ENCODE data around the gene NOTUM. TPM values are rescaled to one million over a fixed set of nuclear protein-coding genes. Genes with fewer than 3 reads are reported as not detected.

Gene NOTUM
- not detected for total RNA-seq (2013)
- polyA plus RNA-seq (not detected), polyA minus RNA-seq (0.14 TPM in 1 of 2 replicates, not detected in the other), total RNA-seq (0 to 0.69 (median 0.06) reads per million in 11 experiments)

DNA sequence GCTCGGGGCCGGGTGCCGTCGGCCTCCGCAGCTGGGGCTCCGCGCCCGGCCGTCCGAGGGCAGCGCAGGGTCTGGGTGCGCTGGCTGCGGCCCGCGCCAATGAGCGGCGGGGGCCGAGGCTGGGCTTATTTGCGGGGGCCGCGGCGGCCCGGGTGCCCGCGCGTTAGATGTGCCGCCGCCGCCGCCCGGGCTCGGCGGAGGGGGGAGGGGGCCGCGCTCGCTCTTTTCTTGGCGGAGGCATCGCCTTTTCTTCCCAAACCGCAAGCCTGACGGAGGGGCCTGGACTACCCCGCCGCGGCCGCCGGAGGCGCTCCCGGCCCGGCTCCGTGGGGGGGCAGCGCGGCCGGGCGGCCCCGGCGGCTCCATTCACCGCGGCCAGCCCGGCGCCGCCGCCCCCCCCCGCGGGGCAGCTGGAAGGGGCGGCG is at the start of gene NOTUM:
TSS of gene NOTUM (minus strand) at position 101 of the 425 bp plus-strand sequence. CDS start 278 bp downstream, outside the sequence.
- no peak within 1 kb of the TSS for H3K27ac Mint-ChIP-seq
- Histone ChIP-seq H2AFZ (ENCODE audit: insufficient read depth, low read depth, low read length, poor library complexity, severe bottlenecking) (peak within 1 kb of the TSS; percentile 85), H3K4me2 (replicated peaks; ENCODE audit: extremely low read depth, low read length, poor library complexity, severe bottlenecking) (peak within 1 kb of the TSS; percentile 79), H3K27me3 (ENCODE audit: control insufficient read depth in 2 of 2, insufficient read depth in 2 of 2, low read length in 2 of 2) (peaks cover 22 to 54% of the 10 kb centered on the region in 2 donors), H3K79me2 (ENCODE audit: insufficient read depth, low read length) (no peaks in the 10 kb centered on the region), H3K9ac (ENCODE audit: insufficient read depth, low read length, poor library complexity, severe bottlenecking) (peak within 1 kb of the TSS; percentile 40), H4K20me1 (ENCODE audit: insufficient read depth, low read length) (no peaks in the 10 kb centered on the region), H3K4me1 (ENCODE audit: control insufficient read depth in 1 of 2, insufficient read depth in 2 of 2, low read length in 2 of 2) (peaks cover 20 to 29% of the 10 kb centered on the region in 2 donors), H3K36me3 (replicated peaks in 1 of 2; ENCODE audit: control insufficient read depth in 1 of 2, insufficient read depth in 2 of 2, low read length in 2 of 2) (no peaks in the 10 kb centered on the region), H3K9me3 (replicated peaks in 1 of 2; ENCODE audit: control insufficient read depth in 1 of 2, insufficient read depth in 1 of 2, low read length in 2 of 2) (peaks cover 0 to 6% of the 10 kb centered on the region in 2 donors), H3K27ac (ENCODE audit: low read depth in 1 of 2, low read length in 2 of 2) (no peak within 1 kb of the TSS), H3K4me3 (replicated peaks in 1 of 3; ENCODE audit: low read depth in 2 of 3, low read length in 3 of 3) (peak within 1 kb of the TSS in 2 of 3 experiments; percentile 4 to 70)
- peaks cover 0 to 6% of the 10 kb centered on the region in 2 donors for H3K36me3 Mint-ChIP-seq
- peaks cover 0 to 12% (median 4%) of the 10 kb centered on the region in 7 donors for H3K9me3 Mint-ChIP-seq
- H3K4me3 Mint-ChIP-seq = peak within 1 kb of the TSS in 1 of 2 donors; percentile 83
- TF ChIP-seq, protein P1, sequence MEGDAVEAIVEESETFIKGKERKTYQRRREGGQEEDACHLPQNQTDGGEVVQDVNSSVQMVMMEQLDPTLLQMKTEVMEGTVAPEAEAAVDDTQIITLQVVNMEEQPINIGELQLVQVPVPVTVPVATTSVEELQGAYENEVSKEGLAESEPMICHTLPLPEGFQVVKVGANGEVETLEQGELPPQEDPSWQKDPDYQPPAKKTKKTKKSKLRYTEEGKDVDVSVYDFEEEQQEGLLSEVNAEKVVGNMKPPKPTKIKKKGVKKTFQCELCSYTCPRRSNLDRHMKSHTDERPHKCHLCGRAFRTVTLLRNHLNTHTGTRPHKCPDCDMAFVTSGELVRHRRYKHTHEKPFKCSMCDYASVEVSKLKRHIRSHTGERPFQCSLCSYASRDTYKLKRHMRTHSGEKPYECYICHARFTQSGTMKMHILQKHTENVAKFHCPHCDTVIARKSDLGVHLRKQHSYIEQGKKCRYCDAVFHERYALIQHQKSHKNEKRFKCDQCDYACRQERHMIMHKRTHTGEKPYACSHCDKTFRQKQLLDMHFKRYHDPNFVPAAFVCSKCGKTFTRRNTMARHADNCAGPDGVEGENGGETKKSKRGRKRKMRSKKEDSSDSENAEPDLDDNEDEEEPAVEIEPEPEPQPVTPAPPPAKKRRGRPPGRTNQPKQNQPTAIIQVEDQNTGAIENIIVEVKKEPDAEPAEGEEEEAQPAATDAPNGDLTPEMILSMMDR (IDR thresholded peaks at IDR 0.05) = no peak
- intact Hi-C loops (cut with micrococcal nuclease) = loop anchor here in 1 of 2 donors (5.0 kb wide), 1 partner anchor 191 kb away; no protein-coding TSS in a partner anchor
- peaks cover 46 to 75% (median 51%) of the 10 kb centered on the region in 3 donors for H3K27me3 Mint-ChIP-seq (ENCODE audit: low read depth in 3 of 3)
- under 1% methylated on average over 58 of the region's 65 CpGs for WGBS (ENCODE audit: insufficient coverage)
- H3K4me1 Mint-ChIP-seq = peaks cover 15% of the 10 kb centered on the region
- DNase-seq = peak in 1 of 3 donors; percentile 10

GRCh38 chr17:82009413-82009812 is 48.4 kb upstream of the NOTUM start:
- Histone ChIP-seq H2AFZ (ENCODE audit: insufficient read depth, low read depth, low read length, poor library complexity, severe bottlenecking) (no peak overlapping the region), H4K20me1 (ENCODE audit: insufficient read depth, low read length) (peaks cover 2% of the 10 kb centered on the region), H3K9me3 (replicated peaks in 1 of 2; ENCODE audit: control insufficient read depth in 1 of 2, insufficient read depth in 1 of 2, low read length in 2 of 2) (no peaks in the 10 kb centered on the region), H3K79me2 (ENCODE audit: insufficient read depth, low read length) (no peaks in the 10 kb centered on the region), H3K36me3 (replicated peaks in 1 of 2; ENCODE audit: control insufficient read depth in 1 of 2, insufficient read depth in 2 of 2, low read length in 2 of 2) (peaks cover 9 to 11% of the 10 kb centered on the region in 2 donors), H3K27ac (ENCODE audit: low read depth in 1 of 2, low read length in 2 of 2) (no peak overlapping the region), H3K4me3 (replicated peaks in 1 of 3; ENCODE audit: low read depth in 2 of 3, low read length in 3 of 3) (no peak overlapping the region), H3K27me3 (ENCODE audit: control insufficient read depth in 2 of 2, insufficient read depth in 2 of 2, low read length in 2 of 2) (no peaks in the 10 kb centered on the region), H3K9ac (ENCODE audit: insufficient read depth, low read length, poor library complexity, severe bottlenecking) (no peak overlapping the region), H3K4me1 (ENCODE audit: control insufficient read depth in 1 of 2, insufficient read depth in 2 of 2, low read length in 2 of 2) (no peaks in the 10 kb centered on the region), H3K4me2 (replicated peaks; ENCODE audit: extremely low read depth, low read length, poor library complexity, severe bottlenecking) (no peak overlapping the region)
- H3K4me1 Mint-ChIP-seq = no peaks in the 10 kb centered on the region
- H3K36me3 Mint-ChIP-seq = peaks cover 2 to 17% of the 10 kb centered on the region in 2 donors
- H3K27me3 Mint-ChIP-seq (ENCODE audit: low read depth in 3 of 3) = peaks cover 2 to 4% (median 2%) of the 10 kb centered on the region in 3 donors
- intact Hi-C loops (cut with micrococcal nuclease) = no loop called here
- H3K27ac Mint-ChIP-seq = peak overlapping the region in 1 of 7 donors; percentile 35
- no peak for DNase-seq
- 39% methylated on average over 8 of the region's 15 CpGs for WGBS (ENCODE audit: insufficient coverage)
- no peak overlapping the region for H3K4me3 Mint-ChIP-seq
- H3K9me3 Mint-ChIP-seq = no peaks in the 10 kb centered on the region
- TF ChIP-seq, protein P1 (IDR thresholded peaks at IDR 0.05) = no peak

Data from CD14-positive monocyte (primary cell).